ENCODE results near the gene SLC26A1.
"Not testable (repeated sequence)": the region's sequence is repeated elsewhere in the genome, so short reads cannot be mapped to it uniquely, and the experiment has no call there.

SLC26A1 gene

DNA sequence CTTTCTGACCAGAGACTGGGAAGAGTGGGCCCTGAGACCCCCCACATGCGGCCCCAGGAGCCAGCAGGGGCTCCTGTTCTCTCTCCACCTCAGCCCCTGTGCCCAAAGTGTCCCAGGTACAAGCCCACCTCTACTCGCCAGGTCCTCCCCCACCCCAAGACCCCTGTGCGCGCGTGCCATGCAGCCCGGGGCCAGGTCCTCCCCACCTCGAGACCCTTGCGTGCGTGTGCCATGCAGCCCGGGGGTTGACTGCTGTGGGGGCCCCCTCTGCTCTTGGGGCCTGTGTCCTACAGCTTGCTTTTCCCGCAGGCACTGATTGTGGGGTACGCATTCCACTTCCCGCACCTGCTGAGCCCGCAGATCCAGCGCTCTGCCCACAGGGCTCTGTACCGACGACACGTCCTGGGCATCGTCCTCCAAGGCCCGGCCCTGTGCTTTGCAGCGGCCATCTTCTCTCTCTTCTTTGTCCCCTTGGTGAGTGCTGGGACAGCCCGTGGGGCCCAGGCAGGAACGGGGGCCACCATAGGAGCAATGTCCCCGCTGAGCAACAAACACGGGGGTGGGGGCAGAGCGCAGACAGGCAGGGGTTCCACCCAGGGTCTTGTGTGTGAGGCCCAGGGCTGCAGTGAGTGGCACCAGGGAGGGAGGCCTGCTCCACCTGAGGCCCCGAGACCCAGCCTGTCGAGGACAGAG is 40.2 kb downstream of the SLC26A1 start:
- no peak for DNase-seq (ENCODE audit: low read depth)

DNA sequence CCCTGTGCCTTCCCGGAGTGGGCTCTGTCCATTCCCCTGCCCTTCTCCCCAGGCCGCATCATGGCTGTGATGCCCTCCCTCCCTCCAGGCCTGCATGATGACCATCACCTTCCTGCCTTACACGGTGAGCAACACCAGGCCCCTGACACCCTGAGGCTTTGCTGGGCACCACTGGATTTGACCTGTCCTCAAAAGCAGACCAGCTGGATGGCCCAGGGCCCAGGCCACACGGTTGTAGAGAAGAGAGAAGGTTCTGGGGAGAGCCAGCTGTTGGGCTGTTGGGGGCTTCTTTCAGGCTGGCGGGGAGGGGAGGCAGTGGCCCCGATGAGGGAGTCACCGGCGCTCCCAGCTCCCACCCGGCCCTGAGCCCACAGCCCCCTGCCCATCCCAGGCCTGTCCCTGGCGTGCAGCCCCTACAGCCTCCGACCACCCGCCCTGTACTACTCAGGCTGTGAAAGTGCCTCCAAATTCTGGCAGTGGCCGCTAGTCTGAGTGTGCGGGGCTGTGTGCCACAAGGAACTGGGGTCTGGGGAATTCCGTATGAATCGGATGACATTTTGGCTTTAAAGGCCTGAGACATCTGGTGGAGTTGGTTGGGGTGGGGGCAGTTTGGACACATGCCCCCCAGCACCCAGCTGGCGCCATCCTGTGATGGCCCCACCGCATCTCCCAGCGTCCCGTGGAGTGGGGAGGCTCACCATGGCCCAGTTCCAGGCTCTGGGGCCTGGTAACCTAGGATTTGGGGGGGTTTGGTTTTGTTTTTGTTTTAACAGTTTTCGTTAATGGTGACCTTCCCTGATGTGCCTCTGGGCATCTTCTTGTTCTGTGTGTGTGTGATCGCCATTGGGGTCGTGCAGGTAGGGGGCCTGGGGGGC is 41.4 kb downstream of the SLC26A1 start:
- no peak for DNase-seq (ENCODE audit: low read depth)

DNA sequence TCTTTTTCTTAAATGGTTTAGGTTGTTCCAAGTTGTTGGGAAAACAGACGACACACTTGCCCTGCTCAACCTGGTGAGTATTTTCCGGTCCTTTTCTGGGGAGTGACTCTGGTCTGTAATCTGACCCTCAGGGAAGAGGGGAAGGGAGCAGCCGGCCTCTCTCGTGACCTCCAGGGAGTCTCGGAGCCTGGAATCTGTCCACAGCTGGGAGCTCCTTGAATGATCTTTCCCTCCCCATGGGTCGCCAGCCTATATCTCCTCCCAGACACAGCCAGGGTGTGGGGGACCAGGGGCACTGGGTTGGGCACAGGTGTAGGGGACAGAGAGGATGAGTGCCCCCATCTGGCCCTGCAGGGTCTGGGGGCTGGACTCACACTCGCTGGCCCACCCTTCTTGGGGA is 42.0 kb downstream of the SLC26A1 start:
- no peak for DNase-seq (ENCODE audit: low read depth)

DNA sequence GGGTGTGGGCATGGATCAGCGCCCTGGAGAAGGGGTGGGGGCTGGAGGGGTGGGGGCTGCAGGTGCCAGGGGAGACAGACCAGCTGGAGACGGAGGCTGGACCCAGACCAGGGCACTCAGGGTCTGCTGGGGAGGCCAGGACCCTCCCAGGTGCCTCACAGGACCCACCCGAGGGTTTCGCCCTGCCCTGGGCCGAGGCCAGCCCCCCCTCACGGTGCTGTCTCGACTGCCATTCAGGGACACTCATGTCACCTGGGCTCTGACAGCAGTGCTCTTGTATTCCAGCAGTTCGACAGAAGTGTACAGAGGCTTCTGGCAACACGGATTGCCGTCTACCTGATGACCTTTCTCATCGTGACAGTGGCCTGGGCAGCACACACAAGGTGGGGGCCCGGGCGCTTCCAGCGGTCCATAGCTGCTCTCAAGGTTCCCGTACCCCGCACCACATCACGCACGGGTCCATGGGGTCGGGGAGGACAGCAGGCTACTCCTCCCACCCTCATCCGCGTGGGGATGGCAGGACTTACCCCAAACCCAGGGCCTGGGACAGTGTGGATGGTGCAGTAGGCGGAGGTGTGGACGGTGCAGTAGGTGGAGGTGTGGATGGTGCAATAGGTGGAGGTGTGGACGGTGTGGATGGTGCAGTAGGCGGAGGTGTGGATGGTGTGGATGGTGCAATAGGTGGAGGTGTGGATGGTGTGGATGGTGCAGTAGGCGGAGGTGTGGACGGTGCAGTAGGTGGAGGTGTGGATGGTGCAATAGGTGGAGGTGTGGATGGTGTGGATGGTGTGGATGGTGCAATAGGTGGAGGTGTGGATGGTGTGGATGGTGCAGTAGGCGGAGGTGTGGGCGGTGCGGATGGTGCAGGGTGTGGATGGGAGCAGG is 42.8 kb downstream of the SLC26A1 start:
- no peak for DNase-seq (ENCODE audit: low read depth)

DNA sequence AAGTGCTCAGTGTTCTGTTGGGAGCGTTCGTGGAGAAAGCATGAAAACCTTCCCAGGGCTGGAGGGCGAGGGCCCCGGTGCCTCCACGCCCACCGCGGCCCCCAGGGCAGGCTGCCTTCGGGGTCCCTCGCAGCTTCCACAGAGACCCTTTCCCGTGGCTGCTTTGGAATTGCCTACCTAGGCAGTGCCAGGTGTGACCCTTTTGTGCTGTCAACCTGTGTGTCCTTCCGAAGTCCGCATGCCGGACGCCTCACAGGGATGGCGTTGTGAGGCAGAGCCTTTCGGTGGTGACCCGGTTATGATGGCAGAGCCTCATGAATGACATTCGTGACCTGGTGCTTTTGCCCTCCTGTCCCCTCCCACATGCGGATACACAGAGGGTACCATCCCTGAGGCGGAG is 43.5 kb downstream of the SLC26A1 start:
- no peak for DNase-seq (ENCODE audit: low read depth)

DNA sequence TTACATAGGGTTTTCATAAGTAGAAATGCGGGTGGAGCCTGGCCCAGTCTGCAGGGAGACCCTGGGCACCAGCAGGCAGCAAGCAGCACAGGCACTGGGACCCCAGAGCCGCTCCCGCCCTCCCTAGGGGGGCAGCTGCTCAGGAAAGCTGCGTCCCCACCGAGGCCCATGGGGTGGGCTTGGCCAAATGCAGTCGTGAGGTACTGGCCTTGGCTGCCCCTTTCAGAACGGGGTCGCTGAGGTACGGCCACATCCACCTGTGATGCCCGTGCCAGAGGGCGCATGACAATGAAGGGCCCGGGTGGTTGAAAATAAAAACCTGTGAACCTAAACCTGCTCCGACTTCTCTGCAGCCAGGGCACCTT is 44.3 kb downstream of the SLC26A1 start:
- no peak for DNase-seq (ENCODE audit: low read depth)

DNA sequence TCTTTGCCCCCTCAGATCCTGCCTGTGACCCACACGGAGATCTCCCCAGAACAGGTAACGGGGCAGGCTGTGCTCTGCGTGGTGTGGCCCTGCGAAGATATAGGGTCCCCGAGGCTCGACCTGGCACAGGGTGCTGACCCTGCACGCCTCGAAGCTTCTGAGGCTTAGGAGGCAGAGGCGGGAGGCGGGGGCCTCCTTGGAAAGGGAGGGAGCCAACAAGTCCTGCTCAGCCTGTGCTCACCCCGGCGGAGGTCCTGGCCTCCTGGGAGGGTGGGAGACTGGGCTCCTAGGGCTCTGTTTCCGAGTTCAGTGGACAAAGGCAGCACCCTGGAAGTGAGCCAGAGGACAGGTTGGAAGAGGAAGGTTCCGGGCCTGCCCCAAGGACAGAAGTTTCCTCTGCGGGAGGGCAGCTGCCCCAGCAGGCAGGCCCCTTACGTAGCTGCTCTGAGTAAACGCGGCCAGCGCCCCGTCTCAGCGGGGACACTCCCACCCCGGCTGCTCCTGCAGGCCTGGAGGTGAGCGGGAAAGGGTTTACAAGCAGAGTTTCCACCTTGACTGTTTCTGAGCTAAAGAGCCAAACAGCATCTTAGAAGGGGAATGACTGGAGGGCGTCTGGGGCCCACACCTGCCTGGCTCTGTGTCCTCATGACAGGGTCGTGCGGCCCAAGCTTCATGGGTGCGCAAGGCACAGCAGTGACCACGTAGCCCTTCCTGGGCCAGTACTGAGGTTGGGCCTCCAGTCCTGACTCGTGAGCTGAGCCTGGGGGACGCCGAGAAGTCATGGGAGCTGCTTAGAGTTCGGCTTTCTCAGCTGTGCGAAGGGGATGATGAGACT is 44.9 kb downstream of the SLC26A1 start:
- DNase-seq (ENCODE audit: low read depth) = no peak

DNA sequence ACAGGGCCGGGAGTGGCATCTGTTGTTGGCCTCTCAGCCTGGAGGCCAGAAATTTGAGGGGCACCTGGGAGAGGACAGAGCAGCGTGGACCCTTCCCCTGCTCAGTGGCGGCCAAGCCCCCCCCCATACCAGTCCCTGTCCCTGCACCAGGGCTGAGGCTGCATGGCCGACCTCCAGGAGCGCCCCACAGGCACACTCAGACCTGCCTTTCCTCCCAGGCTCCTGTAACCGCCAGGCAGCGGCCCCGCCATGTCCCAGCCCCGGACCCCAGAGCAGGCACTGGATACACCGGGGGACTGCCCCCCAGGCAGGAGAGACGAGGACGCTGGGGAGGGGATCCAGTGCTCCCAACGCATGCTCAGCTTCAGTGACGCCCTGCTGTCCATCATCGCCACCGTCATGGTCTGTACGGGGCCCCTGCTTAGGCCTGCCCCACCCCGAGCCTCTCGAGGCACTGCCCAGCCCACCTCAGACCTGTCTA is 45.7 kb downstream of the SLC26A1 start:
- DNase-seq (ENCODE audit: low read depth) = no peak

DNA sequence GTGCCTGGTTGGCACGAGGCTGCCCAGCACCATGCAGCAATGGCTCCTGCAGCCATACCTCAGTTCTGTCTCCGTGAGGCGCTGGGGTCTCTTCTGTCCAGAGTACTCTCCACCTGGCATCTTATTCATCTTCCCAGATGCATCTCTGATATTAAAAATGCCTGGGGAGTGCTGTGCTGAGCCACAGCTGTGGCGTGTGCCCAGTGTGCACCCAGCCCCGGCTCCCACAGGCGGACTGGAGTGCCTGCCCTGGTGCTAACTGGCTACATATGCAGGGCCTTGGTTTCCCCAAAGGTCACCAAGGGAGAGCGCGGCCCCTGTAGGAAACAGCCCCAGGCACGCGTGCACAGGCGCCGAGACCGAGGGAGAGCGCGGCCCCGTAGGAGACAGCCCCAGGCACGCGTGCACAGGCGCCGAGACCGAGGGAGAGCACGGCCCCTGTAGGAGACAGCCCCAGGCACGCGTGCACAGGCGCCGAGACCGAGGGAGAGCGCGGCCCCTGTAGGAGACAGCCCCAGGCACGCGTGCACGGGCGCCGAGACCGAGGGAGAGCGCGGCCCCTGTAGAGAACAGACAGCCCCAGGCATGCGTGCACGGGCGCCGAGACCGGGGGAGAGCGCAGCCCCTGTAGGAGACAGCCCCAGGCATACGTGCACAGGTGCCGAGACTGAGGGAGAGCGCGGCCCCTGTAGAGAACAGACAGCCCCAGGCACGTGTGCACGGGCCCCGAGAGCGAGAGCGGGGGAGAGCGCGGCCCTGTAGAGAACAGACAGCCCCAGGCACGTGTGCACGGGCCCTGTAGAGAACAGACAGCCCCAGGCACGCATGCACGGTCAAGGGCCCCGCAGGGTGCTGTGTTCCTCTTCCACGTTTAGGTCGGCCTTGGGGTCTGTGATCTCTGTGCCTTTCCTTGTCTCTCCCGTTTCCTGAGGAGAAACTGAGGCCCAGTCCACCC is 46.4 kb downstream of the SLC26A1 start:
- no peak for DNase-seq (ENCODE audit: low read depth)

DNA sequence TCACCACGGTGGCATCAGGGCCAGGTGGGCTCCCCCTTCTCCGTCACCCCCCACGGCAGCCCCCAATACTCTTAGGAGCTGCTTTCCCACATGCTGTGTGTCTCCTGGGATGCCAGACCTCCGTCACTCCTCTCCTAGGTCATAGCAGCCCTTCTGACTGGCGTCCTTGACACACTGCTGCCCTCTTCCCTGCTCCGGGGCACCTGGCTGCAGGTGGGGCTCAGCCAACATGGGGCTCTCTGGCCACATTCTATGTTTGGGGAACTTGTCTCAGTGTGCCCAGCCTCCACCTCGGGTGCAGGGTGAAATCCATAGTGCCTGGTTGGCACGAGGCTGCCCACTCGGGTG is 47.1 kb downstream of the SLC26A1 start:
- DNase-seq (ENCODE audit: low read depth) = no peak

DNA sequence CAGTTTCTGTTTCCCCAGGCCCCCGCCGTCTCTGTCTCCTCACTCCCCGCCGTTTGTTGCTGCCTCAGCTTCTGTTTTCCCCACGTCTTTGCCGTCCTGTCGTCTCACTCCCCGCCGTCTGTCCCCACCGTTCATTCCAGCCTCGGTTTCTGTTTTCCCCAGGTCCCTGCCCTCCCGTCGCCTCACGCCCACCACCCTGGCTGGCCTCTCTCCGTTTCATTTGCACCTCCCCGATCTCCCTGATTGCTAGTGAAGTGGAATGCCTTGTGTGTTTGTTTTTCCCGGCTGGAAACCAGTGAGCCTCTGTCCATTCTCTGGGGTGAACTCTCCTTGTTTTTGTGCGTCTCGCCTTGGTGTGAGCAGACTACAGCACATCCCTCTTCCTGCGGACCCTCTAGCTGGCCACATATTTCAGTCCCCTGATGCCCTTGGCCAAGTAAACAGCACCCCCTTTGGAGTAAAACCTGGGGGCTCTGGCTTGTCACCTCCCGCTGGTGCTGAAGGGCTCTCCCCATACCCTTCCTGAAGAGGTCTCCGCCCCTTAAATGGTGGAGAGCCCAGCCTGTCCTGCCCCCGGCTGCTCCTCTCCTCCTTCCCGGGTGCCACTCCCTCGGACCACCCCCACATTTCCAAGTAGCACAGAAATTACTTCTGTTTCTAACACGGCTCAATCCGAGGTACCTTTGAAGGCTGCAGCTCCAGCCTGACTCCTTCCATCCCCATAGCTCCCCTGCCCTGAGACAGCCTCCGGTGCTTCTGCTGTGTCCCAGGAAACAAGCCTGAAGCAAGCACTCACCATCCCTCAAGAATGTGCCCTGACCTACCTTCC is 47.7 kb downstream of the SLC26A1 start:
- no peak for DNase-seq (ENCODE audit: low read depth)

DNA sequence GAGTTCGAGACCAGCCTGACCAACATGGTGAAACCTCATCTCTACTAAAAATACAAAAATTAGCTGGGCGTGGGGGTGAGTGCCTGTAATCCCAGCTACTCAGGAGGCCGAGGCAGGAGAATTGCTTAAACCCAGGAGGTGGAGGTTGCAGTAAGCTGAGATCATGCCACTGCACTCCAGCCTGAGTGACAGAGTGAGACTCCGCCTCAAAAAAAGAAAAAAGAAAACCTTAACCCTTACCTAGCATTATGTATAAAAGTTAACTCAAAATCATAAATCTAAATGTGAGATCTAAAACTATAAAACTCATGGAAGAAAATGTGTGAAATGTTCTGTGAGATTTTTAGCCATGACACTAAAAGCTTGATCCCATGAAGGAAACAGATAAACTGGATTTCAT is 53.7 kb downstream of the SLC26A1 start:
- DNase-seq (ENCODE audit: low read depth) = not testable (repeated sequence)

Data from CMK (cell line).